ENCODE results near the gene BDKRB1.

DNA sequence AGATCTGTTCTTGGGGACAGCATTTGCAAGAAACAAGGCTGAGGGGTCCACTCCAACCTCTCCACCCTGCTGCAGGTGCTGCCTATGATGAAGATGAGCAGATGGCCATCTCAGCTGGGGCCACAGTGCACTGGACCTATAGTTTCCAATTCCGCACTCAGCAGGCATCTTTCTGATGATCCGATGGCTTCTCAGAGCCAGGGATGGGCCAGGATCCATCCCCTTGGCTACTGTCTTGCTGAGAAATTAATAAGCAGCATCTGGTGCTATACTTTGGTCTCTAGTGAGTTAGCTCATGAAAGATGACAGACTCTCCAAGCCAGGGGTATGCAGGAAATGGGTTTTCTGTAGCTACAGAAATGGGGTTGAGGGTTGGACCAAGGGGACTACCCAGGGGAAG is 18.4 kb upstream of the BDKRB1 start:
- TF ChIP-seq, protein P1, sequence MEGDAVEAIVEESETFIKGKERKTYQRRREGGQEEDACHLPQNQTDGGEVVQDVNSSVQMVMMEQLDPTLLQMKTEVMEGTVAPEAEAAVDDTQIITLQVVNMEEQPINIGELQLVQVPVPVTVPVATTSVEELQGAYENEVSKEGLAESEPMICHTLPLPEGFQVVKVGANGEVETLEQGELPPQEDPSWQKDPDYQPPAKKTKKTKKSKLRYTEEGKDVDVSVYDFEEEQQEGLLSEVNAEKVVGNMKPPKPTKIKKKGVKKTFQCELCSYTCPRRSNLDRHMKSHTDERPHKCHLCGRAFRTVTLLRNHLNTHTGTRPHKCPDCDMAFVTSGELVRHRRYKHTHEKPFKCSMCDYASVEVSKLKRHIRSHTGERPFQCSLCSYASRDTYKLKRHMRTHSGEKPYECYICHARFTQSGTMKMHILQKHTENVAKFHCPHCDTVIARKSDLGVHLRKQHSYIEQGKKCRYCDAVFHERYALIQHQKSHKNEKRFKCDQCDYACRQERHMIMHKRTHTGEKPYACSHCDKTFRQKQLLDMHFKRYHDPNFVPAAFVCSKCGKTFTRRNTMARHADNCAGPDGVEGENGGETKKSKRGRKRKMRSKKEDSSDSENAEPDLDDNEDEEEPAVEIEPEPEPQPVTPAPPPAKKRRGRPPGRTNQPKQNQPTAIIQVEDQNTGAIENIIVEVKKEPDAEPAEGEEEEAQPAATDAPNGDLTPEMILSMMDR (IDR thresholded peaks at IDR 0.05; ENCODE audit: borderline replicate concordance, extremely low read depth, low read length, poor library complexity, severe bottlenecking): no peak
- no peak for TF ChIP-seq EZH2 (IDR thresholded peaks at IDR 0.05; ENCODE audit: borderline replicate concordance, low read depth, low read length, severe bottlenecking)
